HEK293 (cell line): Measurements from ENCODE around the gene TSPO2.
A peak's percentile ranks its signal among the peaks of the same experiment; 100 is the strongest.

Source experiments
- GLI2 ChIP-seq: fragments of 450-650 bp; formaldehyde crosslinking; IDR thresholded peaks from 2 replicates; pipeline ENCODE4; 2017; ENCODE audit warnings: missing biosample characterization, missing genetic modification characterization, low read depth, borderline replicate concordance
- IKZF3 ChIP-seq: fragments of 450-650 bp; IDR thresholded peaks from 2 replicates; pipeline ENCODE4 v1.5.0; 2018; ENCODE audit warnings: missing biosample characterization, mild to moderate bottlenecking, missing genetic modification characterization, moderate library complexity
- ZNF175 ChIP-seq: fragments of 450-650 bp; formaldehyde crosslinking; IDR thresholded peaks from 2 replicates; pipeline ENCODE4 v1.5.1; 2016; ENCODE audit warnings: missing biosample characterization, missing genetic modification characterization
- ZNF830 ChIP-seq: fragments of 450-650 bp; IDR thresholded peaks from 2 replicates; pipeline ENCODE4 v1.5.0; 2018; ENCODE audit warnings: missing biosample characterization, missing genetic modification characterization, low read depth, mild to moderate bottlenecking, moderate library complexity
- TF ChIP-seq, protein P1 (sequence below): fragments of 450-650 bp; formaldehyde crosslinking; IDR thresholded peaks from 2 replicates; pipeline ENCODE4 v1.5.1; 2016; ENCODE audit warnings: missing biosample characterization, missing genetic modification characterization
- TF ChIP-seq, protein P2 (sequence below): fragments of 450-650 bp; formaldehyde crosslinking; IDR thresholded peaks from 2 replicates; pipeline ENCODE4 v1.5.1; 2016; ENCODE audit warnings: missing biosample characterization, missing genetic modification characterization, low read depth
- TF ChIP-seq, protein P3 (sequence below): fragments of 450-650 bp; formaldehyde crosslinking; IDR thresholded peaks from 2 replicates; pipeline ENCODE4 v1.5.1; 2017; ENCODE audit warnings: missing biosample characterization, missing genetic modification characterization
- TF ChIP-seq, protein P4 (sequence below): fragments of 450-650 bp; formaldehyde crosslinking; IDR thresholded peaks from 2 replicates; pipeline ENCODE4 v1.5.1; 2017; ENCODE audit warnings: missing biosample characterization, missing genetic modification characterization
- TF ChIP-seq, protein P5 (sequence below): fragments of 450-650 bp; formaldehyde crosslinking; IDR thresholded peaks from 2 replicates; pipeline ENCODE4 v1.5.1; 2017; ENCODE audit warnings: missing biosample characterization, missing genetic modification characterization
- TF ChIP-seq, protein P6 (sequence below): fragments of 450-650 bp; formaldehyde crosslinking; IDR thresholded peaks from 2 replicates; pipeline ENCODE4 v1.5.1; 2016; ENCODE audit warnings: missing biosample characterization, missing genetic modification characterization

The TSPO2 gene

DNA sequence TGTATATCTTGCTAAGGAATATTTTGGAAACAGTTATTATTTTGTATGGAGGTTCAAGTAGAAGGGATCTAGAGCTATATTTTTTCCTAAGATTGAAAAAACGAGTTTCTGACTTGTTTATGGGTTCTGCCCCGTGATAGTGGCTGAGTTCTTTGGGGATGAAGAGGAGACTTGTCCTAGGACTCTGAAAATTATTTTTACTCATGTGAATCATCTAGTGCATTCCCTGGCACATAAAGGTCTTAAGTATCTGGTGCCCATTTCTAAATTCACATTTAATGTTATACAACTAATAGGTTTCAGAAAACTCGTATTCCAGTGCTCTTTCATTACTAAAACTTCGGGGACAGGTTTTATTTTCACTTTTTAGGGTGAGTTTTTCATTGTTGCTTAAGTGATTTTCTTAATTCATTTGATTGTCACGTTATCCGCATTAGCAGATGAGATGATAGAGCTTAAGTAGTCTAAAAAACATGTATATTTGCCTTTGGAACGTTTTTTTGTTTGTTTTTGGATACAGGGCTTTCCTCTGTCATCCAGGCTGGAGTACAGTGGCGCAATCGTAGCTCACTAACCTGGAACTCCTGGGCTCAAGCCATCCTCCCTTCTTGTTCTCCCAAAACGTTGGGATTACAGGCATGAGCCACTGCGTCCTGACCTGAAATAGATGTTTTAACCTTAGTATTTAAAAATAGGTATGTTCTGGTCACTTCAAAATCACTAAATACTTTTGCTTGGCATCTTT is 32.6 kb downstream of the TSPO2 start (continued):
- TF ChIP-seq, protein P1, sequence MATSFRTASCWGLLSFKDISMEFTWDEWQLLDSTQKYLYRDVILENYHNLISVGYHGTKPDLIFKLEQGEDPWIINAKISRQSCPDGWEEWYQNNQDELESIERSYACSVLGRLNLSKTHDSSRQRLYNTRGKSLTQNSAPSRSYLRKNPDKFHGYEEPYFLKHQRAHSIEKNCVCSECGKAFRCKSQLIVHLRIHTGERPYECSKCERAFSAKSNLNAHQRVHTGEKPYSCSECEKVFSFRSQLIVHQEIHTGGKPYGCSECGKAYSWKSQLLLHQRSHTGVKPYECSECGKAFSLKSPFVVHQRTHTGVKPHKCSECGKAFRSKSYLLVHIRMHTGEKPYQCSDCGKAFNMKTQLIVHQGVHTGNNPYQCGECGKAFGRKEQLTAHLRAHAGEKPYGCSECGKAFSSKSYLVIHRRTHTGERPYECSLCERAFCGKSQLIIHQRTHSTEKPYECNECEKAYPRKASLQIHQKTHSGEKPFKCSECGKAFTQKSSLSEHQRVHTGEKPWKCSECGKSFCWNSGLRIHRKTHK, result no peak
- no peak for TF ChIP-seq ZNF175 (tag by site-specific recombination)
- TF ChIP-seq ZNF830, result no peak
- TF ChIP-seq, protein P2, sequence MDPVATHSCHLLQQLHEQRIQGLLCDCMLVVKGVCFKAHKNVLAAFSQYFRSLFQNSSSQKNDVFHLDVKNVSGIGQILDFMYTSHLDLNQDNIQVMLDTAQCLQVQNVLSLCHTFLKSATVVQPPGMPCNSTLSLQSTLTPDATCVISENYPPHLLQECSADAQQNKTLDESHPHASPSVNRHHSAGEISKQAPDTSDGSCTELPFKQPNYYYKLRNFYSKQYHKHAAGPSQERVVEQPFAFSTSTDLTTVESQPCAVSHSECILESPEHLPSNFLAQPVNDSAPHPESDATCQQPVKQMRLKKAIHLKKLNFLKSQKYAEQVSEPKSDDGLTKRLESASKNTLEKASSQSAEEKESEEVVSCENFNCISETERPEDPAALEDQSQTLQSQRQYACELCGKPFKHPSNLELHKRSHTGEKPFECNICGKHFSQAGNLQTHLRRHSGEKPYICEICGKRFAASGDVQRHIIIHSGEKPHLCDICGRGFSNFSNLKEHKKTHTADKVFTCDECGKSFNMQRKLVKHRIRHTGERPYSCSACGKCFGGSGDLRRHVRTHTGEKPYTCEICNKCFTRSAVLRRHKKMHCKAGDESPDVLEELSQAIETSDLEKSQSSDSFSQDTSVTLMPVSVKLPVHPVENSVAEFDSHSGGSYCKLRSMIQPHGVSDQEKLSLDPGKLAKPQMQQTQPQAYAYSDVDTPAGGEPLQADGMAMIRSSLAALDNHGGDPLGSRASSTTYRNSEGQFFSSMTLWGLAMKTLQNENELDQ (tag by site-specific recombination), result no peak
- TF ChIP-seq, protein P3, sequence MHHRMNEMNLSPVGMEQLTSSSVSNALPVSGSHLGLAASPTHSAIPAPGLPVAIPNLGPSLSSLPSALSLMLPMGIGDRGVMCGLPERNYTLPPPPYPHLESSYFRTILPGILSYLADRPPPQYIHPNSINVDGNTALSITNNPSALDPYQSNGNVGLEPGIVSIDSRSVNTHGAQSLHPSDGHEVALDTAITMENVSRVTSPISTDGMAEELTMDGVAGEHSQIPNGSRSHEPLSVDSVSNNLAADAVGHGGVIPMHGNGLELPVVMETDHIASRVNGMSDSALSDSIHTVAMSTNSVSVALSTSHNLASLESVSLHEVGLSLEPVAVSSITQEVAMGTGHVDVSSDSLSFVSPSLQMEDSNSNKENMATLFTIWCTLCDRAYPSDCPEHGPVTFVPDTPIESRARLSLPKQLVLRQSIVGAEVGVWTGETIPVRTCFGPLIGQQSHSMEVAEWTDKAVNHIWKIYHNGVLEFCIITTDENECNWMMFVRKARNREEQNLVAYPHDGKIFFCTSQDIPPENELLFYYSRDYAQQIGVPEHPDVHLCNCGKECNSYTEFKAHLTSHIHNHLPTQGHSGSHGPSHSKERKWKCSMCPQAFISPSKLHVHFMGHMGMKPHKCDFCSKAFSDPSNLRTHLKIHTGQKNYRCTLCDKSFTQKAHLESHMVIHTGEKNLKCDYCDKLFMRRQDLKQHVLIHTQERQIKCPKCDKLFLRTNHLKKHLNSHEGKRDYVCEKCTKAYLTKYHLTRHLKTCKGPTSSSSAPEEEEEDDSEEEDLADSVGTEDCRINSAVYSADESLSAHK (tag by site-specific recombination), result no peak
- TF ChIP-seq, protein P4, sequence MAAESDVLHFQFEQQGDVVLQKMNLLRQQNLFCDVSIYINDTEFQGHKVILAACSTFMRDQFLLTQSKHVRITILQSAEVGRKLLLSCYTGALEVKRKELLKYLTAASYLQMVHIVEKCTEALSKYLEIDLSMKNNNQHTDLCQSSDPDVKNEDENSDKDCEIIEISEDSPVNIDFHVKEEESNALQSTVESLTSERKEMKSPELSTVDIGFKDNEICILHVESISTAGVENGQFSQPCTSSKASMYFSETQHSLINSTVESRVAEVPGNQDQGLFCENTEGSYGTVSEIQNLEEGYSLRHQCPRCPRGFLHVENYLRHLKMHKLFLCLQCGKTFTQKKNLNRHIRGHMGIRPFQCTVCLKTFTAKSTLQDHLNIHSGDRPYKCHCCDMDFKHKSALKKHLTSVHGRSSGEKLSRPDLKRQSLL (tag by site-specific recombination), result peak; percentile 47; the same call in 1 of the 2 replicates
- TF ChIP-seq IKZF3 (tag by site-specific recombination), result 0 out of 2 replicates have a peak, but pooled peaks have one; percentile 59
- no peak for TF ChIP-seq GLI2
- TF ChIP-seq, protein P5, sequence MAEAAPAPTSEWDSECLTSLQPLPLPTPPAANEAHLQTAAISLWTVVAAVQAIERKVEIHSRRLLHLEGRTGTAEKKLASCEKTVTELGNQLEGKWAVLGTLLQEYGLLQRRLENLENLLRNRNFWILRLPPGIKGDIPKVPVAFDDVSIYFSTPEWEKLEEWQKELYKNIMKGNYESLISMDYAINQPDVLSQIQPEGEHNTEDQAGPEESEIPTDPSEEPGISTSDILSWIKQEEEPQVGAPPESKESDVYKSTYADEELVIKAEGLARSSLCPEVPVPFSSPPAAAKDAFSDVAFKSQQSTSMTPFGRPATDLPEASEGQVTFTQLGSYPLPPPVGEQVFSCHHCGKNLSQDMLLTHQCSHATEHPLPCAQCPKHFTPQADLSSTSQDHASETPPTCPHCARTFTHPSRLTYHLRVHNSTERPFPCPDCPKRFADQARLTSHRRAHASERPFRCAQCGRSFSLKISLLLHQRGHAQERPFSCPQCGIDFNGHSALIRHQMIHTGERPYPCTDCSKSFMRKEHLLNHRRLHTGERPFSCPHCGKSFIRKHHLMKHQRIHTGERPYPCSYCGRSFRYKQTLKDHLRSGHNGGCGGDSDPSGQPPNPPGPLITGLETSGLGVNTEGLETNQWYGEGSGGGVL (tag by site-specific recombination), result no peak
- TF ChIP-seq, protein P6, sequence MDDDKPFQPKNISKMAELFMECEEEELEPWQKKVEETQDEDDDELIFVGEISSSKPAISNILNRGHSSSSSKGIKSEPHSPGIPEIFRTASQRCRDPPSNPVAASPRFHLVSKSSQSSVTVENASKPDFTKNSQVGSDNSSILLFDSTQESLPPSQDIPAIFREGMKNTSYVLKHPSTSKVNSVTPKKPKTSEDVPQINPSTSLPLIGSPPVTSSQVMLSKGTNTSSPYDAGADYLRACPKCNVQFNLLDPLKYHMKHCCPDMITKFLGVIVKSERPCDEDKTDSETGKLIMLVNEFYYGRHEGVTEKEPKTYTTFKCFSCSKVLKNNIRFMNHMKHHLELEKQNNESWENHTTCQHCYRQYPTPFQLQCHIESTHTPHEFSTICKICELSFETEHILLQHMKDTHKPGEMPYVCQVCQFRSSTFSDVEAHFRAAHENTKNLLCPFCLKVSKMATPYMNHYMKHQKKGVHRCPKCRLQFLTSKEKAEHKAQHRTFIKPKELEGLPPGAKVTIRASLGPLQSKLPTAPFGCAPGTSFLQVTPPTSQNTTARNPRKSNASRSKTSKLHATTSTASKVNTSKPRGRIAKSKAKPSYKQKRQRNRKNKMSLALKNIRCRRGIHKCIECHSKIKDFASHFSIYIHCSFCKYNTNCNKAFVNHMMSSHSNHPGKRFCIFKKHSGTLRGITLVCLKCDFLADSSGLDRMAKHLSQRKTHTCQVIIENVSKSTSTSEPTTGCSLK (tag by site-specific recombination), result no peak
